ENCODE results near the gene CES2. TPM values are rescaled to one million over a fixed set of nuclear protein-coding genes. Genes with fewer than 3 reads are reported as not detected.

Gene CES2
- total RNA-seq, 1 experiment from 2014 or later = 29.7 TPM

GRCh38 chr16:66906916-66907836, 28.1 kb upstream of the CES2 start (continued):
- no peak for TF ChIP-seq STAT6 (CRISPR knock-in tag; conservative IDR thresholded peaks at IDR 0.05; ENCODE audit: low read depth)
- no peak for TF ChIP-seq E2F4 (CRISPR knock-in tag; IDR thresholded peaks at IDR 0.05; ENCODE audit: borderline replicate concordance, low read depth)
- TF ChIP-seq ZNF512 (CRISPR knock-in tag; IDR thresholded peaks at IDR 0.05; ENCODE audit: borderline replicate concordance) = no peak
- TF ChIP-seq MLX (CRISPR knock-in tag; IDR thresholded peaks at IDR 0.05) = no peak
- TF ChIP-seq GABPB1 (CRISPR knock-in tag; IDR thresholded peaks at IDR 0.05) = no peak
- TF ChIP-seq PRRX2 (CRISPR knock-in tag; IDR thresholded peaks at IDR 0.05) = no peak
- no peak for TF ChIP-seq ZNF423 (CRISPR knock-in tag; IDR thresholded peaks at IDR 0.05)
- TF ChIP-seq FOXP1 (CRISPR knock-in tag; IDR thresholded peaks at IDR 0.05; ENCODE audit: borderline replicate concordance) = no peak
- no peak for TF ChIP-seq CBFB (CRISPR knock-in tag; IDR thresholded peaks at IDR 0.05; ENCODE audit: low read depth)

GRCh38 chr16:66908116-66908515, 27.2 kb upstream of the CES2 start:
- H3K9me3 Mint-ChIP-seq = no peaks in the 10 kb centered on the region
- no peak overlapping the region for H3K27ac Mint-ChIP-seq
- no peaks in the 10 kb centered on the region for H3K36me3 Mint-ChIP-seq
- POLR2A ChIA-PET = no interaction called here
- H3K4me1 Mint-ChIP-seq = peaks cover 5% of the 10 kb centered on the region; the same call in 1 of the 2 replicates
- TF ChIP-seq CREM (CRISPR knock-in tag; IDR thresholded peaks at IDR 0.05) (no peak), OVOL2 (CRISPR knock-in tag; IDR thresholded peaks at IDR 0.05; ENCODE audit: borderline replicate concordance) (no peak), IRF1 (CRISPR knock-in tag; IDR thresholded peaks at IDR 0.05) (no peak), ZNF121 (CRISPR knock-in tag; IDR thresholded peaks at IDR 0.05) (no peak), FOXK1 (CRISPR knock-in tag; IDR thresholded peaks at IDR 0.05) (no peak), ZNF232 (CRISPR knock-in tag; IDR thresholded peaks at IDR 0.05) (no peak), ATF1 (CRISPR knock-in tag; IDR thresholded peaks at IDR 0.05) (no peak), GABPB1 (CRISPR knock-in tag; IDR thresholded peaks at IDR 0.05) (no peak), NFATC4 (CRISPR knock-in tag; IDR thresholded peaks at IDR 0.05) (no peak), HMGXB4 (CRISPR knock-in tag; IDR thresholded peaks at IDR 0.05) (no peak), E2F1 (CRISPR knock-in tag; IDR thresholded peaks at IDR 0.05) (no peak)
- CTCF ChIA-PET = interaction anchor here (3.3 kb wide), 1 partner anchor 20 kb away, joined by 41 read pairs; no protein-coding TSS in a partner anchor
- no peak overlapping the region for H3K4me3 Mint-ChIP-seq
- DNase-seq (ENCODE audit: low spot score) (no peak), ATAC-seq (no peak)
- H3K27me3 Mint-ChIP-seq (ENCODE audit: low read depth) = peaks cover 15% of the 10 kb centered on the region

All from WTC11 (cell line).